GM12873 (cell line): ENCODE results near the gene AHDC1.

ENCODE experiments used
- TF ChIP-seq, protein P1 (sequence below): IDR thresholded peaks from 2 replicates; pipeline ENCODE4 v1.5.1; 2012; ENCODE audit warnings: low read depth, mild to moderate bottlenecking, moderate library complexity, low read length, control low read depth; ENCODE audit not compliant: insufficient read depth; ENCODE audit errors: missing control alignments

AHDC1 gene

DNA sequence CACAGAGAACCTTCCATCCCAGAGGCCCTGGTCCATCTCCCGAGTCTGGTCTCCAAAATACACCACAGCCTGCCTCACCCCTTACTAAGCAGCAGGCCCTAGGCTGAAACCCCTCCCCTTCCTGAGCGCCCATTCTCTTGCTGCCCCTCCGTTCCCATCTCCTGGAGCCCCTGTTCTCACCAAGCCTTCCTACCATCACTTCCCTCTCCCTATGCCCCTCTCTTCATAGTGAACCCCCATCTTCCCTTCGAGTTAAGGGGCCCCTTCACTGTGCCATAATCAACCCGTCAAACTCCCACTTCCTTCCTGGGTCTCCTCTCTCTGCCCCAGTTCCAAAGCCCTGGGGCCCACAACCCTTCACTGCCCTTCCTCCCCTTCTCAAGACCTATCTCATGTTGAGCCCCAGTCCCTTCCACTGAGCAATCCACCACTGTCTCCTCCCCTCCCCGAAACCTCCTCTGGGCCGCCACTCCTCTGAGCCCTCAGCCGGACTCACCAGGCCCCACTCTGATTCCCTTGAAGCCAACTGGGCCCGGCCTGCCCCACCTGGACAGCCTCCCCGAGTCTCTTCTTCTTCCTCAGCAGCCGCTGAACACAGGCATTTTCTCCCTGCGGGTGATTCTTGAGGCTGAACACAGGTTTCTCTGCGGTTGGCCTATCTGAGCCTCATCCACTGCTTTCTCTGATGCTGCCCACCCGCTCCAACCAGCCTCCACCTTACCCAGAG is 71.8 kb downstream of the AHDC1 start:
- TF ChIP-seq, protein P1, sequence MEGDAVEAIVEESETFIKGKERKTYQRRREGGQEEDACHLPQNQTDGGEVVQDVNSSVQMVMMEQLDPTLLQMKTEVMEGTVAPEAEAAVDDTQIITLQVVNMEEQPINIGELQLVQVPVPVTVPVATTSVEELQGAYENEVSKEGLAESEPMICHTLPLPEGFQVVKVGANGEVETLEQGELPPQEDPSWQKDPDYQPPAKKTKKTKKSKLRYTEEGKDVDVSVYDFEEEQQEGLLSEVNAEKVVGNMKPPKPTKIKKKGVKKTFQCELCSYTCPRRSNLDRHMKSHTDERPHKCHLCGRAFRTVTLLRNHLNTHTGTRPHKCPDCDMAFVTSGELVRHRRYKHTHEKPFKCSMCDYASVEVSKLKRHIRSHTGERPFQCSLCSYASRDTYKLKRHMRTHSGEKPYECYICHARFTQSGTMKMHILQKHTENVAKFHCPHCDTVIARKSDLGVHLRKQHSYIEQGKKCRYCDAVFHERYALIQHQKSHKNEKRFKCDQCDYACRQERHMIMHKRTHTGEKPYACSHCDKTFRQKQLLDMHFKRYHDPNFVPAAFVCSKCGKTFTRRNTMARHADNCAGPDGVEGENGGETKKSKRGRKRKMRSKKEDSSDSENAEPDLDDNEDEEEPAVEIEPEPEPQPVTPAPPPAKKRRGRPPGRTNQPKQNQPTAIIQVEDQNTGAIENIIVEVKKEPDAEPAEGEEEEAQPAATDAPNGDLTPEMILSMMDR: no peak

DNA sequence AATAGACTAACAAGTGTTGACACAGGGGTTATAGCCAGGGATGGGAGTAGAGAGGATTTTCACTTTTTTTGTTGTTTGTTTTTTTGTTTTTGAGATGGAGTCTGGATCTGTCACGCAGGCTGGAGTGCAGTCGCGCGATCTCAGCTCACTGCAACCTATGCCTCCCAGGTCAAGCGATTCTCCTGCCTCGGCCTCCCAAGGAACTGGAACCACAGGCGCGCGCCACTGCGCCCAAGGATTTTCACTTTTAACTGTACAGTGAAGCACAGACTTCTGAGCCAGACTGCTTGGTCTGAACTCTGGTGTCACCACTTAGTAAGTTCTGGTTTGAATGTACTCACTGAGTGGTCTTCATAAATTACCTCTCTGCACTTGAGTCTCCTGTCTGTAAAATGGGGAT is 73.8 kb downstream of the AHDC1 start:
- TF ChIP-seq, protein P1: no peak

DNA sequence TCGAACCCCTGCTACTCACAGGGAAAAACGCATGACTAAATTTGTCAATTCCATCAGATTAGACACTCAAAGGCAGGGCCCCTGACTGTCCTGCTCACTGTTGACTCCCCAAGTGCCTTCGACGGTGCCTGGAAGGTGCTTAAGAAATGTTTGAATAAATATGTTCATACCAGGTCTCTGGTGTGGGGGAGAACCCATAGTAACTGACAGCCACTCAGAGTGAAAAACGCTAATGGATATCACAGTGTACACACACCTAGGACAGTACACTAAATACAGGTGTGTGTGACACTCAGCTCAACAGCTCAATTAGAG is 74.3 kb downstream of the AHDC1 start:
- TF ChIP-seq, protein P1: no peak

DNA sequence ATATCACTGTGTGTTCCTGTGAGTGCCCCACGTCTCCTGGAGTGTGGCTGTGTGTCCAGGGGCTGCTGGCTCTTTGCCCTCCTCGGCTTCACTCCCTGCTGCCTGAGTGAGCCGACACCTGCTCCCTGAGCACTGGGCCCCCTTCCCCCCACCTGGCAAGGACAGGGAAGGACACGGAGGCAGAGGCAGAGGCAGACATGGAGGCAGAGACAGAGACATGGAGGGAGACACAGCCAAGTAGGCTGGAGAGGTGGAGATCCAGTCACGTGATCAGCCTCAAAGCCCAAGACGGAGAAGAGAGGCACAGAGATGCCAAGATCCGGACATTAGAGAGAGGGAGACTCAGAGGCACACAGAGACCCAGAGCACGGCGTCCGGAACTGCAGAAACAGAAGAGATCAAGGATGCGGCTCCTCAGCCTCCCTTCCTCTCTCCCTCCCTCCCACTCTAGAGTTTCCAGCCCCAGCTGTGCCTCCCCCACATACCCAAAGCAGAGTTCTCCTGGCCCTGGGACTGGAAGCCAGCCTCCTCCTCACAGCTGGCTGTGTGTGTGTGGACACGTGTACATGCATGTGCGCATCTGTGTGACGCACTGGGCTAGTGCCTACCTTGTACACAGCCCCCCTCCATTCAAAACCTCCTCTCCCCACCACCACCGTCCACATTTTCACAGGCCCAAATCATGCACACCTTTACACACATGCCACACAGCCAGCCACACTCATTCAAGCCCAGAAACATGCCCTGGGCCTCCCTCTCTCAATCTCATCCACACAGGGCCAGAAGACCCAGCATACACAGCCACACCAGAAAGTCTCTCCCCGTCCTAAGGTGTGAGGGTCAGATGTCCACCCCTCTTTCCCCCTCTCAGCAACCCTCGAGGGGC is 74.9 kb downstream of the AHDC1 start:
- TF ChIP-seq, protein P1: no peak

DNA sequence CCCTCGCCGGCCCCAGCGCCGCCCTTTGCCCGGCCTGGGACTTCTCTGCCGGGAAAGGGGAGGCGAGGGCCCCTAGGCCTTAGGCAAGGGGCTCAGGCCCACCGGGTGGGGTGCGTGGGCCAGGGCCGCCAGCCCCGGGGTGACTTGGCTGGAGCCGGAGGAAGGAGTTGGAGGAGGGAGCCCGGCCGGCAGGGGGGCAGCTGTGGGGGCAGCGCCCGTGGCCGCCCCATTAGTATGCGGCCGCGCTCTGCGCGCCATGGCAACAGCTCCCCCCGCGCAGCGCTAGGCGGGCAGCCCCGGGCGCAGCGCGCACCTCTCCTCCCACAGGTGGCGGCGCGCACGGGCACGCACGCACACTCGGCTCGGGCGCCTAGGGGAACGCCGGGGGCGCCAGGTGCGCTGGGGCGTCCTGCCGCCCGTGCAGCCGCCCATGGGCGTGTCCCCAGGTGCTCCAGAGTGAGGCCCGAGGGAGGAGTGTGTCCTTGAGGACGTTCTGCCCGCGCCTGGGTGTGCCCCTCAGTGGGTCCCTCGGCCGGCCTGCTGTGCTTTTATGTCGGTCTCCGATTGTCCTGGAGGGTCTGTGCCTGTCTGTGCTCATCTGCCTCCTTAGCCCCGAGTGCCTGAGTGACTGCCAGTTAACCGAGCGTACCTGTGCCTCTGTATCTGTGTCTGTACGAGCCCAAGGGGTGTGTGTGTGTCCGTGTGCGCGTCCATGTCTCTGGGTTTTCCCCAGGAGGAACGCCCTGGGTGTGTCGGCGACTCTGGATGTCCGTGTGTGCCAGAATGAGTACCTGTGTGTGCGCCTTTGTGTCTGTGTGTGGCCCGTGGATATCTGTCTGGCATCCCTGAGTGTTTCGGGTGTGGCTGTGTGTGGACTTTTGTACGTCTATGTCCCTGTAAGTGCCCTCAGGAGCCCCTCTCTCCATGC is 75.8 kb downstream of the AHDC1 start:
- TF ChIP-seq, protein P1: peak; percentile 10

DNA sequence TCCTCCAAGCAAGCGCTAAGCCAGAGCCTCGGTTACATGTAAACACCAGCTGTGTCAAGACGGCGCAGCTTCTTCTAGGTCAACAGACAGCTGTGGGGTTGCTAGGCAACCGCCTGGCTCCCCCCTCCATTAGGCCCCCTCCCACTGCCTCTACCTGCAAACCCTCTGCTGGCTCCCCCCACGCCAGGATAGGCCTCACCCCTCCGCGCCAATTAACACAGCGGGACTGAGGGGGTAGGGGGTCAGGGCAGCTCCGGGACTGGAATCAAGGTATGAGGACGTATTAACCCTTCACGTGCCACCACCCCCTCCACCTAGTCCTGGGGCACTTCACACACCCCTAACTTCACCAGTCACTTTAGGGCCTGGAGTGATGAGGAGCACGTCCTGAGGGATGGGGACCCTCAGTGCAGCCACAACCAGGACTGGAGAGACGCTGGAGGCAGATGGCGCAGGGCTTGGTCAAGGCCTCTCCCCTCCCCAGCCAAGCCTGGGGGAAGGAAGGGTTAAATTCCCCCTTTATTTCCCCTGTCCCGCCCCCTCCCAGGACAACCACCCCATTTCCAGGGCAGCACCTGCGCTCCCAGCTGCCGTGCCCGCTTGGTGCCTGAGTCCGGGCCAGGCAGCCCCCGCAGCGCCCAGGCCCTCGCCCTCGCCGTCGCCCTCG is 76.6 kb downstream of the AHDC1 start:
- TF ChIP-seq, protein P1: no peak
